Stimulated activated CD4-positive, alpha-beta T cell treated with anti-CD3 and anti-CD28 coated beads, Interleukin-12 subunit alpha, Interleukin-12 subunit beta, amount 100 ng/mL, for 4 hours (primary cell): Measurements from ENCODE around the gene CHRNA9.
"Not testable (repeated sequence)": the region's sequence is repeated elsewhere in the genome, so short reads cannot be mapped to it uniquely, and the experiment has no call there.

Experiments used
- DNase-seq: peaks from one replicate; pipeline ENCODE4 v3.0.0-alpha.2; 2020

CHRNA9 gene

GRCh38 chr4:40334591-40335524, at the start of gene CHRNA9:
Gene CHRNA9, plus strand, starts transcription at chr4:40335333. Its CDS starts 135 bp downstream, at chr4:40335468.
- no peak for DNase-seq

GRCh38 chr4:40285692-40286091, 49.4 kb upstream of the CHRNA9 start:
- no peak for DNase-seq

- DNase-seq: no peak
Observed at GRCh38 chr4:40288566-40288965, 46.6 kb upstream of the CHRNA9 start.

GRCh38 chr4:40289366-40290188, 45.6 kb upstream of the CHRNA9 start:
- DNase-seq: no peak

GRCh38 chr4:40290611-40291186, 44.4 kb upstream of the CHRNA9 start:
- not testable (repeated sequence) for DNase-seq

- no peak for DNase-seq
Observed at GRCh38 chr4:40292313-40292759, 42.8 kb upstream of the CHRNA9 start.

- no peak for DNase-seq
Observed at GRCh38 chr4:40294339-40294738, 40.8 kb upstream of the CHRNA9 start.

- not testable (repeated sequence) for DNase-seq
Observed at GRCh38 chr4:40295030-40295429, 40.1 kb upstream of the CHRNA9 start.

GRCh38 chr4:40295572-40295971, 39.6 kb upstream of the CHRNA9 start:
- DNase-seq: no peak

GRCh38 chr4:40299126-40299525, 36.0 kb upstream of the CHRNA9 start:
- DNase-seq: no peak

- DNase-seq: no peak
Observed at GRCh38 chr4:40299811-40300292, 35.3 kb upstream of the CHRNA9 start.

- no peak for DNase-seq
Observed at GRCh38 chr4:40300371-40301162, 34.6 kb upstream of the CHRNA9 start.

GRCh38 chr4:40301603-40302002, 33.5 kb upstream of the CHRNA9 start:
- DNase-seq: no peak

- no peak for DNase-seq
Observed at GRCh38 chr4:40303751-40304150, 31.4 kb upstream of the CHRNA9 start.

GRCh38 chr4:40305328-40306170, 29.6 kb upstream of the CHRNA9 start:
- peak; percentile 34 for DNase-seq

- no peak for DNase-seq
Observed at GRCh38 chr4:40306226-40306625, 28.9 kb upstream of the CHRNA9 start.

GRCh38 chr4:40306976-40307375, 28.2 kb upstream of the CHRNA9 start:
- no peak for DNase-seq

- peak; percentile 54 for DNase-seq
Observed at GRCh38 chr4:40307627-40308497, 27.3 kb upstream of the CHRNA9 start.

- no peak for DNase-seq
Observed at GRCh38 chr4:40308528-40309122, 26.5 kb upstream of the CHRNA9 start.

- DNase-seq: peak; percentile 92
Observed at GRCh38 chr4:40309250-40309774, 25.8 kb upstream of the CHRNA9 start.
